DOHH2 (cell line): ENCODE measurements around the gene RGS7.

Source experiments
- CTCF ChIP-seq: fragments of 200-600 bp; sonication (generic); IDR thresholded peaks from one replicate; pipeline ENCODE4 v1.5.1; 2014; ENCODE audit warnings: antibody characterized with exemption, mild to moderate bottlenecking, low read depth, low read length; ENCODE audit not compliant: poor library complexity, severe bottlenecking
- EZH2phosphoT487 ChIP-seq: fragments of 200-600 bp; sonication (generic); IDR thresholded peaks from 2 replicates; pipeline ENCODE4 v1.6.1; 2017; ENCODE audit warnings: borderline replicate concordance, mild to moderate bottlenecking, antibody characterized with exemption, low read length, moderate library complexity, mixed read lengths

DNA sequence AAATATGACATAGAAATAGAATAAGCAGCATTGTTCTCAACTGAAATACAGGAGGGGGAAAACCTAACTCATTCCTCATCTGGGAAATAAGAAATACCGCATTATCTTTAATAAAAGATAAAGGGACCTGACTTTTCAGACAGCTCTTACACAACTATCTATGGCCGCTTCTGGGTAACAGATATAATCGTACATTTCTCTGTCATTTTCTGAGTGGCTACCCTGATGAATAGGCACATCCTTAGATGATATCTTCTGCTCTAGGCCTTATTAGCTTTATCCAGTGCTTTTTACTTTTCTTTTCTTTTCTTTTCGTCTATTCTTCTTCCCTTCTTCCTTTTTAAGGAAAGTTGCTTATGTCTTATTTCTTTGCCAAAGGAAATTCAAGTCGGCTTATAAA lies 388.1 kb downstream of the RGS7 start:
- TF ChIP-seq CTCF (no peak), EZH2phosphoT487 (no peak)
